RCC 7860 (cell line): ENCODE data around the gene DPY19L3.
"Not testable (repeated sequence)": the region's sequence is repeated elsewhere in the genome, so short reads cannot be mapped to it uniquely, and the experiment has no call there.

Source experiments
- DNase-seq: peaks from one replicate; pipeline ENCODE4 v3.0.0-alpha.2; 2015; ENCODE audit warnings: low spot score
- FAIRE-seq: peaks from 2 replicates; lab custom pipeline; 2012; peaks lifted over from hg19 to GRCh38; lab: Jason Lieb, UNC

Gene DPY19L3

GRCh38 chr19:32437096-32437495 is 31.5 kb downstream of the DPY19L3 start:
- no peak for FAIRE-seq
- DNase-seq = no peak

GRCh38 chr19:32438751-32439150 is 33.2 kb downstream of the DPY19L3 start:
- FAIRE-seq (no peak), DNase-seq (no peak)

- FAIRE-seq (no peak), DNase-seq (no peak)
Observed at GRCh38 chr19:32442650-32443049, 37.1 kb downstream of the DPY19L3 start.

GRCh38 chr19:32447534-32447933 is 42.0 kb downstream of the DPY19L3 start:
- FAIRE-seq, DNase-seq: not testable (repeated sequence)

- DNase-seq = no peak
- no peak for FAIRE-seq
Observed at GRCh38 chr19:32448026-32448425, 42.5 kb downstream of the DPY19L3 start.

GRCh38 chr19:32450217-32450616 is 44.6 kb downstream of the DPY19L3 start:
- no peak for FAIRE-seq
- DNase-seq = no peak

- FAIRE-seq (no peak), DNase-seq (no peak)
Observed at GRCh38 chr19:32453736-32454135, 48.2 kb downstream of the DPY19L3 start.

GRCh38 chr19:32456406-32456805 is 50.8 kb downstream of the DPY19L3 start:
- DNase-seq (no peak), FAIRE-seq (no peak)

GRCh38 chr19:32457571-32458158 is 52.1 kb downstream of the DPY19L3 start:
- no peak for DNase-seq
- FAIRE-seq = no peak

- DNase-seq (no peak), FAIRE-seq (no peak)
Observed at GRCh38 chr19:32458500-32459123, 53.0 kb downstream of the DPY19L3 start.

GRCh38 chr19:32459204-32459865 is 53.8 kb downstream of the DPY19L3 start:
- FAIRE-seq (no peak), DNase-seq (no peak)

GRCh38 chr19:32460476-32460875 is 54.9 kb downstream of the DPY19L3 start:
- DNase-seq (no peak), FAIRE-seq (no peak)

- peak; percentile 75 for FAIRE-seq
Observed at GRCh38 chr19:32464279-32464678, 58.7 kb downstream of the DPY19L3 start.

GRCh38 chr19:32465176-32465575 is 59.6 kb downstream of the DPY19L3 start:
- no peak for FAIRE-seq

More at GRCh38 chr19:32464279-32464678, 58.7 kb downstream of the DPY19L3 start:
- DNase-seq = peak; percentile 18

GRCh38 chr19:32469795-32470194 is 64.2 kb downstream of the DPY19L3 start:
- FAIRE-seq (no peak), DNase-seq (no peak)

More at GRCh38 chr19:32465176-32465575, 59.6 kb downstream of the DPY19L3 start:
- DNase-seq = no peak

GRCh38 chr19:32471095-32471494 is 65.5 kb downstream of the DPY19L3 start:
- no peak for DNase-seq
- no peak for FAIRE-seq

GRCh38 chr19:32471811-32472210 is 66.2 kb downstream of the DPY19L3 start:
- DNase-seq (no peak), FAIRE-seq (no peak)

- DNase-seq (no peak), FAIRE-seq (no peak)
Observed at GRCh38 chr19:32475141-32476031, 69.8 kb downstream of the DPY19L3 start.

- no peak for FAIRE-seq
Observed at GRCh38 chr19:32476032-32476350, 70.4 kb downstream of the DPY19L3 start.

GRCh38 chr19:32480321-32480720 is 74.8 kb downstream of the DPY19L3 start:
- FAIRE-seq (no peak), DNase-seq (no peak)

More at GRCh38 chr19:32476032-32476350, 70.4 kb downstream of the DPY19L3 start:
- DNase-seq = no peak

- FAIRE-seq (no peak), DNase-seq (no peak)
Observed at GRCh38 chr19:32483574-32483973, 78.0 kb downstream of the DPY19L3 start.
